Activated naive CD8-positive, alpha-beta T cell treated with anti-CD3 and anti-CD28 coated beads, Interleukin-2, amount 50 U/mL, for 24 hours (primary cell): ENCODE results near the gene KRTAP4-2.
"Not testable (repeated sequence)": the region's sequence is repeated elsewhere in the genome, so short reads cannot be mapped to it uniquely, and the experiment has no call there.

Experiments used
- ATAC-seq: fragments of 150-1000 bp; cut with Tn5 transposase; one replicate; pipeline ENCODE4 v1.10.0; 2021
- DNase-seq: peaks from one replicate; pipeline ENCODE4 v3.0.0; 2021
- H3K27ac Mint-ChIP-seq: one replicate; pipeline ENCODE4 v1.8.0; 2021; ENCODE audit warnings: mild to moderate bottlenecking, mixed read lengths
- H3K27me3 Mint-ChIP-seq: one replicate; pipeline ENCODE4 v1.8.0; 2021; ENCODE audit warnings: mixed read lengths
- H3K36me3 Mint-ChIP-seq: one replicate; pipeline ENCODE4 v1.8.0; 2021; ENCODE audit warnings: low read depth, mixed read lengths
- H3K4me1 Mint-ChIP-seq: one replicate; pipeline ENCODE4 v1.8.0; 2021; ENCODE audit warnings: mixed read lengths
- H3K4me3 Mint-ChIP-seq: one replicate; pipeline ENCODE4 v1.8.0; 2021; ENCODE audit warnings: mild to moderate bottlenecking, moderate library complexity, mixed read lengths
- H3K9me3 Mint-ChIP-seq: one replicate; pipeline ENCODE4 v1.8.0; 2021; ENCODE audit warnings: mixed read lengths

The KRTAP4-2 gene

DNA sequence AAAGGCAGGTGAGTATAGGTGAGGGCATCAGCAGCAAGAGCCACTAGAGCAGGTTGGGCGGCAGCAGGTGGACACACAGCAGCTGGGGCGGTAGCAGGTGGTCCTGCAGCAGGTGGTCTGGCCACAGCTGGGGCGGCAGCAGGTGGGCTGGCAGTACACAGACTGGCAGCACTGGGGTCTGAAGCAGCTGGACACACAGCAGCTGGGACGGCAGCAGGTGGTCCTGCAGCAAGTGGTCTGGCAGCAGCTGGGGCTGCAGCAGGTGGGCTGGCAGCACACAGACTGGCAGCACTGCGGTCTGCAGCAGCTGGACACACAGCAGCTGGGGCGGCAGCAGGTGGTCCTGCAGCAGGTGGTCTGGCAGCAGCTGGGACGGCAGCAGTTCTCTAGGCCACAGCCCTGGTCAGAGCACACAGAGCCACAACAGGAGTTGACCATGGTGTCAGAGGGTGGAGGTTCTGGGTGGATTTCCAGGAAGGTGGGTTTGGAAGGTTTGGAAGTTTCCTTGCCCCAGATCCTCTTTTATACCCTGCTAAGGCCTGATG, at the start of gene KRTAP4-2:
Gene KRTAP4-2 (minus strand): TSS at position 495 of the 545 bp plus-strand sequence. CDS start 57 bp downstream, at position 438.
- no peaks in the 10 kb centered on the region for H3K9me3 Mint-ChIP-seq
- no peaks in the 10 kb centered on the region for H3K27me3 Mint-ChIP-seq
- no peak for ATAC-seq
- DNase-seq = no peak
- no peaks in the 10 kb centered on the region for H3K36me3 Mint-ChIP-seq
- peaks cover 19% of the 10 kb centered on the region for H3K4me1 Mint-ChIP-seq
- no peak within 1 kb of the TSS for H3K27ac Mint-ChIP-seq
- no peak within 1 kb of the TSS for H3K4me3 Mint-ChIP-seq

DNA sequence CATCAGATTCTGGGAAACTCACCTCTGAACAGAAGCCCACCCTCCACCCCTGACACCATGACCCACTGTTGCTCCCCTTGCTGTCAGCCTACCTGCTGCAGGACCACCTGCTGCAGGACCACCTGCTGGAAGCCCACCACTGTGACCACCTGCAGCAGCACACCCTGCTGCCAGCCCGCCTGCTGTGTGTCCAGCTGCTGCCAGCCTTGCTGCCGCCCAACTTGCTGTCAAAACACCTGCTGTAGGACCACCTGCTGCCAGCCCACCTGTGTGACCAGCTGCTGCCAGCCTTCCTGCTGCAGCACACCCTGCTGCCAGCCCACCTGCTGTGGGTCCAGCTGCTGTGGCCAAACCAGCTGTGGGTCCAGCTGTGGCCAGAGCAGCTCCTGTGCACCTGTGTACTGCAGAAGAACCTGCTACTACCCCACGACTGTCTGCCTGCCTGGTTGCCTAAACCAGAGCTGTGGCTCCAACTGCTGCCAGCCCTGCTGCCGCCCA, 48.6 kb upstream of the KRTAP4-2 start, which contains the start of gene KRTAP9-2:
Gene KRTAP9-2 (plus strand): TSS at position 51 of the 498 bp plus-strand sequence. CDS start 7 bp downstream, at position 58.
- DNase-seq, H3K4me1 Mint-ChIP-seq, H3K4me3 Mint-ChIP-seq, H3K27ac Mint-ChIP-seq, H3K36me3 Mint-ChIP-seq, H3K27me3 Mint-ChIP-seq, H3K9me3 Mint-ChIP-seq, ATAC-seq: not testable (repeated sequence)

GRCh38 chr17:41226051-41226450, 48.0 kb upstream of the KRTAP4-2 start:
- DNase-seq (no peak), ATAC-seq (no peak)
- H3K9me3 Mint-ChIP-seq = no peaks in the 10 kb centered on the region
- no peak overlapping the region for H3K4me3 Mint-ChIP-seq
- no peaks in the 10 kb centered on the region for H3K36me3 Mint-ChIP-seq
- no peaks in the 10 kb centered on the region for H3K27me3 Mint-ChIP-seq
- peaks cover 3% of the 10 kb centered on the region for H3K4me1 Mint-ChIP-seq
- no peak overlapping the region for H3K27ac Mint-ChIP-seq

DNA sequence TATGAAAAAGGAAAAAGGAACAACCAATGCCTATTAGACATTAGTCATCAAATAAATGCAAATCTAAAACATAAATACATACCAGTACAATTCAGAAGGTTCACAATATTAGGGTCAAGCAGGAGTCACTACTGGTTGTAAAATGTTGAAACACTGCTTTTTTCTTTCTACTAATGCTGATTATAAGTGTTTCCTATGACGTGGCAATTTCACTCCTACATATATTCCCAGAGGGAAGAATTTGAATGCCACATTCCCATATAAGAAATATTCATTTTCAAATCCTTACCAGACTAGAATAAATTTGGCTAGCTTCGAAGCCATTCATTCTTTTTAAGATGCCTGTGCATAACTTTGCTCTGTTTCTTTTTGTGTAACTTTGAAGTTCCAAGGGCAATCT, 45.8 kb upstream of the KRTAP4-2 start:
- Mint-ChIP-seq H3K4me3 (no peak overlapping the region), H3K27ac (no peak overlapping the region), H3K27me3 (no peaks in the 10 kb centered on the region), H3K36me3 (no peaks in the 10 kb centered on the region), H3K4me1 (no peaks in the 10 kb centered on the region), H3K9me3 (peaks cover 10% of the 10 kb centered on the region)
- ATAC-seq (no peak), DNase-seq (no peak)

GRCh38 chr17:41215681-41216080, 37.7 kb upstream of the KRTAP4-2 start:
- Mint-ChIP-seq H3K4me1 (peaks cover 11% of the 10 kb centered on the region), H3K27me3 (peaks cover 2% of the 10 kb centered on the region), H3K27ac (no peak overlapping the region), H3K4me3 (no peak overlapping the region), H3K9me3 (peaks cover 10% of the 10 kb centered on the region), H3K36me3 (no peaks in the 10 kb centered on the region)
- ATAC-seq (no peak), DNase-seq (no peak)

- Mint-ChIP-seq H3K4me1 (peaks cover 11% of the 10 kb centered on the region), H3K36me3 (no peaks in the 10 kb centered on the region), H3K4me3 (no peak overlapping the region), H3K9me3 (no peaks in the 10 kb centered on the region), H3K27me3 (peaks cover 2% of the 10 kb centered on the region), H3K27ac (no peak overlapping the region)
- DNase-seq (no peak), ATAC-seq (no peak)
Observed at GRCh38 chr17:41212524-41213169, 34.6 kb upstream of the KRTAP4-2 start.

DNA sequence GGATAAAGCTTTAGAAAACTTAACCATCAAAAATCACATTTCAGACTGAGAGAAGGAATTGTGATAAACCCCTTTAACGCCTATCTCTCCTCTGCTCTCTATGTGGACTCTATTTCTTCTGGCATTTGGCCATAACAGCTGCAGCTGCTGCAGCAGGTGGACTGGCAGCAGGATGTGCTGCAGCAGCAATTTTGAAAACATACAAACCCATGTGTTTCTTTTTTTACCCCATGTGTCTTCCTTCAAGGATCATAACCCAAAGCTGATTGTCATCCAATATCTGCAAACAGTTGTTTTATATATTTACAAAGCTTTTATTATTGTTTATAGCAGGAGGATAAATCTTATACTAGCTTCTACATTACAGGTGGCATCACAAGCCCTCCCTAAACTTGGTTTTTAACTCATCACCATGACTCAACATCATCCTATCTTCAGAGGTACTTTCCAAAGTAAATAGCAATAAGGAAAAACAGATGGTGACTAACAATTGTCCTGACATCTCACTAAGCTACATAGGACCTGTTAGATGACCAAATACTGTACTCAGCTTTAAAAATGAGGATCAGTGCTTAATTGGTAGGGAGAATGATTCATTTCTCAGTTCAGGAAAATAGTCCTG, 33.9 kb upstream of the KRTAP4-2 start:
- no peaks in the 10 kb centered on the region for H3K36me3 Mint-ChIP-seq
- no peak overlapping the region for H3K4me3 Mint-ChIP-seq
- peaks cover 2% of the 10 kb centered on the region for H3K27me3 Mint-ChIP-seq
- peaks cover 11% of the 10 kb centered on the region for H3K4me1 Mint-ChIP-seq
- ATAC-seq (peak; percentile 52), DNase-seq (no peak)
- H3K9me3 Mint-ChIP-seq = no peaks in the 10 kb centered on the region
- H3K27ac Mint-ChIP-seq = no peak overlapping the region

DNA sequence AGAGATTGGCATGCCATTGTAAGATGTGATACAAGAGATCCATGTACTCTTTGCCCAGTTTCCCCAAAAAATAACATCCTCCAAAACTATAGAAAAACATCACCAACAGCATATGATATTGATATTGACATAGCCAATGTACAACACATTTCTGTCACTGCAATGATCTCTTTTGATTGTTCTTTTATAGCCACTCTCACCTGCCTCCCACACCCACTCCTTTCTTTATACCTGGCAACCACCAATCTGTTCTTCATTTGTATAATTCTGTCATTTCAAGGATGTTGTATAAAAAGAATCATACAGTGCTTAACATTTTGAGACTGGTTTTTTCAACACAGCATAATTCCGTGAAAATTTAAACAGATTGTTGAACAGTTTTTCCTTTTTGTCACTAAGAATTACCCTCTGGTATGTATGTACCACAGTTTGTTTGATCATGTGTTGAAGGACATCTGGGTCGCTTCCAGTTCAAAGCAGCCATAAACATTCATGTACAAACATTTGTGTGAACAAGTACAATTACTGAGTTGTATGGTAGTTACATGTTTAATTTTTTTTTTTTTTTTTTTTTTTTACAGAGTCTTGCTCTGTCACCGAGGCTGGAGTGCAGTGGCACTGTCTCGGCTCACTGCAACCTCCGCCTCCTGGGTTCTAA, 21.5 kb upstream of the KRTAP4-2 start:
- Mint-ChIP-seq H3K9me3 (no peaks in the 10 kb centered on the region), H3K27ac (no peak overlapping the region), H3K4me1 (no peaks in the 10 kb centered on the region), H3K27me3 (no peaks in the 10 kb centered on the region), H3K4me3 (no peak overlapping the region), H3K36me3 (no peaks in the 10 kb centered on the region)
- ATAC-seq = no peak
- no peak for DNase-seq

GRCh38 chr17:41196068-41196467, 18.0 kb upstream of the KRTAP4-2 start:
- Mint-ChIP-seq H3K4me1 (no peaks in the 10 kb centered on the region), H3K36me3 (no peaks in the 10 kb centered on the region), H3K9me3 (no peaks in the 10 kb centered on the region), H3K27me3 (peaks cover under 1% of the 10 kb centered on the region), H3K27ac (no peak overlapping the region), H3K4me3 (no peak overlapping the region)
- DNase-seq (no peak), ATAC-seq (no peak)

DNA sequence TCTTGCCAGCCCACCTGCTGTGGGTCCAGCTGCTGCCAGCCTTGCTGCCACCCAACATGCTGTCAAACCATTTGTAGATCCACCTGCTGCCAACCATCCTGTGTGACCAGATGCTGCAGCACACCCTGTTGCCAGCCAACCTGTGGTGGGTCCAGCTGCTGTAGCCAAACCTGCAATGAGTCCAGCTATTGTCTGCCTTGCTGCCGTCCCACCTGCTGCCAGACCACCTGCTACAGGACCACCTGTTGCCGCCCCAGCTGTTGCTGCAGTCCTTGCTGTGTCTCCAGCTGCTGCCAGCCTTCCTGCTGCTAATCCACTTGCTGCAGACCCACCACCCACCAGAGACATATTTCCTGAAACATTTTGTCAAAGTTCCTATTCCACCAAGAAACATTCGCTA, 12.3 kb upstream of the KRTAP4-2 start:
- Mint-ChIP-seq H3K27ac (no peak overlapping the region), H3K27me3 (peaks cover 3% of the 10 kb centered on the region), H3K9me3 (no peaks in the 10 kb centered on the region), H3K36me3 (no peaks in the 10 kb centered on the region), H3K4me3 (no peak overlapping the region), H3K4me1 (no peaks in the 10 kb centered on the region)
- no peak for DNase-seq
- ATAC-seq = no peak

DNA sequence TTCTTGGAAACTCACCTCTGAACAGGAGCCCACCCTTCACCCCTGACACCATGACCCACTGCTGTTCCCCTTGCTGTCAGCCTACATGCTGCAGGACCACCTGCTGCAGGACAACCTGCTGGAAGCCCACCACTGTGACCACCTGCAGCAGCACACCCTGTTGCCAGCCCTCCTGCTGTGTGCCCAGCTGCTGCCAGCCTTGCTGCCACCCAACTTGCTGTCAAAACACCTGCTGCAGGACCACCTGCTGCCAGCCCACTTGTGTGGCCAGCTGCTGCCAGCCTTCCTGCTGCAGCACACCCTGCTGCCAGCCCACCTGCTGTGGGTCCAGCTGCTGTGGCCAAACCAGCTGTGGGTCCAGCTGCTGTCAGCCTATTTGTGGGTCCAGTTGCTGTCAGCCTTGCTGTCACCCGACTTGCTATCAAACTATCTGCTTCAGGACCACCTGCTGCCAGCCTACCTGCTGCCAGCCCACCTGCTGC, 11.9 kb upstream of the KRTAP4-2 start, which contains the start of gene KRTAP9-1:
Gene KRTAP9-1 (plus strand): TSS at position 51 of the 482 bp plus-strand sequence. CDS start 0 bp downstream, at position 51.
- ATAC-seq, H3K27me3 Mint-ChIP-seq, H3K4me3 Mint-ChIP-seq, H3K9me3 Mint-ChIP-seq, H3K27ac Mint-ChIP-seq, DNase-seq, H3K36me3 Mint-ChIP-seq, H3K4me1 Mint-ChIP-seq: not testable (repeated sequence)

DNA sequence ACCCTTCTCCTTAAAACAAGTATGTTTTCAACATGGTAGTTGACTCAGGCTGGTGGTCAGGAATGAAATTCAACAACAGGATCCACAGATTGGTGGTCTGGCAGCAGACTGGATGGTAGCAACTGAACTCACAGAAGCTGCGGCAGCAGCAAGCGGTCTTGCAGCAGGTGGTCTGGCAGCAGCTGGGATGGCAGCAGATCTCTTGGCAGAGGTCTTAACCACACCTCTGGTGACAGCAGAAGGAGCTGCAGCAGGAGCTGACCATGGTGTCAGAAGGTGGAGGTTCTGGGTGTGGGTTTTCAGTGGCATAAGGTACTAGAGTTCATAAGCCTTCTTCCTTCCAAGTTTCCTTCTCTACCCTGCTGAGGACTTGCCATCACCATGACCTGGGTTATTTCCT, 8.9 kb upstream of the KRTAP4-2 start:
- ATAC-seq = no peak
- DNase-seq = no peak
- Mint-ChIP-seq H3K27ac (no peak overlapping the region), H3K4me1 (no peaks in the 10 kb centered on the region), H3K27me3 (peaks cover 3% of the 10 kb centered on the region), H3K36me3 (no peaks in the 10 kb centered on the region), H3K4me3 (no peak overlapping the region), H3K9me3 (no peaks in the 10 kb centered on the region)

- Mint-ChIP-seq H3K4me1 (no peaks in the 10 kb centered on the region), H3K9me3 (no peaks in the 10 kb centered on the region), H3K27ac (no peak overlapping the region), H3K27me3 (no peaks in the 10 kb centered on the region), H3K36me3 (no peaks in the 10 kb centered on the region), H3K4me3 (no peak overlapping the region)
- ATAC-seq (no peak), DNase-seq (no peak)
Observed at GRCh38 chr17:41185001-41185400, 7.0 kb upstream of the KRTAP4-2 start.

DNA sequence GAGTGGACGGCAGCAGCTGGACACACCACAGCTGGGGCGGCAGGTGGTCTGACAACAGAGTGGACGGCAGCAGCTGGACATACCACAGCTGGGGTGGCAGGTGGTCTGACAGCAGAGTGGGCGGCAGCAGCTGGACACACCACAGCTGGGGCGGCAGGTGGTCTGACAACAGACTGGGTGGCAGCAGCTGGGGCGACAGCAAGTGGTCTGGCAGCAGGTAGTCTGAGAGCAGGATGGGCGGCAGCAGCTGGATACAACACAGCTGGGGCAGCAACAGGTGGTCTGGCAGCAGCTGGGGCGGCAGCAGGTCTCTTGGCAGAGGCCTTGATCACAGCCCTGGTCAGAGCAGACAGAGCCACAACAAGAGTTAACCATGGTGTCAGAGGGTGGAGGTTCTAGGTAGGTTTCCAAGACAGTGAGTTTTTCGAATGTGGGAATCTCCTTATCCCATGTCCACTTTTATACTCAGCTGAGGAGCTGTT, 6.5 kb upstream of the KRTAP4-2 start, which contains the start of gene KRTAP4-1:
Gene KRTAP4-1 (minus strand): TSS at position 432 of the 482 bp plus-strand sequence. CDS start 57 bp downstream, at position 375.
- ATAC-seq (no peak), DNase-seq (no peak)
- H3K27ac Mint-ChIP-seq = no peak within 1 kb of the TSS
- H3K36me3 Mint-ChIP-seq = no peaks in the 10 kb centered on the region
- H3K4me3 Mint-ChIP-seq = no peak within 1 kb of the TSS
- H3K27me3 Mint-ChIP-seq = no peaks in the 10 kb centered on the region
- no peaks in the 10 kb centered on the region for H3K4me1 Mint-ChIP-seq
- H3K9me3 Mint-ChIP-seq = no peaks in the 10 kb centered on the region
